ENCODE measurements around the gene BCDIN3D.

The BCDIN3D gene, protein sequence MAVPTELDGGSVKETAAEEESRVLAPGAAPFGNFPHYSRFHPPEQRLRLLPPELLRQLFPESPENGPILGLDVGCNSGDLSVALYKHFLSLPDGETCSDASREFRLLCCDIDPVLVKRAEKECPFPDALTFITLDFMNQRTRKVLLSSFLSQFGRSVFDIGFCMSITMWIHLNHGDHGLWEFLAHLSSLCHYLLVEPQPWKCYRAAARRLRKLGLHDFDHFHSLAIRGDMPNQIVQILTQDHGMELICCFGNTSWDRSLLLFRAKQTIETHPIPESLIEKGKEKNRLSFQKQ

DNA sequence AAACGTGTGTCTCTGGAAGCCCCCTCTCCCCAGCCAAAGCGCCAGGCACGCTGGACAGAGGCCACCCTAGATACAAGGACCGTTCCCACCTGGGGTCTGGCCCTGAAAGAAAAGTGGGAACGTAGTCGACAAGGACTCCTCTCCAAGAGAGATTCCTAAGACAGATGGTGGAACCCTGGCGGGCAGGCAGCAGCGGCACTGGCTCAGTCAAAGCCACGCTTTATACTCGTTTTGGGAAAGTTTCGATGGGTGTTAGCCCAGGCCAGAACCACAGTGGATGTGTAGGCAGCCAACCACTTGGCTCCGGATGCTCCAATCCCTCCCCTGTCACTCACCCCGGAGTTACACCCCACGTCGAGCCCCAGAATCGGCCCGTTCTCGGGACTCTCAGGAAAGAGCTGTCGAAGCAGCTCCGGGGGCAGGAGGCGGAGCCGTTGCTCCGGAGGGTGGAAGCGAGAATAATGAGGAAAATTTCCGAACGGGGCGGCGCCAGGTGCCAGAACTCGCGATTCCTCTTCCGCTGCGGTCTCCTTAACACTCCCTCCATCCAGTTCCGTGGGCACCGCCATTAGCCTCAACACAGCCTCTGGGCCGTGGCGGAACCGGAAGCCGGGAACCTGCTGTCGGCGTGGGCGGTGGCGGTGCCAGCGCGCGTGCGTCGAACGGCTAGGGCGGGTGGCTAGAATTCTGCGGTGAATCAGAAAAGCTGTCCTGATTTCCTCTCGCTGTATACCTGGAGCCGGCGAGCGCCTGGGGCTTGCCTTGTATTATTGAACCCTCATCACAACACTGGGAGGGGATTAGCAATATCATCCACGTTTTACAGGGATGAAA is at the start of gene BCDIN3D:
Gene BCDIN3D (minus strand): TSS at position 588 of the 834 bp plus-strand sequence. CDS start 19 bp downstream, at position 569.
- POLR2A ChIA-PET, result interaction anchor here (0.7 to 3.6 kb wide), 28 partner anchors 9 to 325 kb away, joined by 3 to 18 read pairs (median 4); partner anchors contain the start of genes CERS5, NCKAP5L and TMBIM6
- CTCF ChIA-PET, result interaction anchor here (0.6 to 1.2 kb wide), 6 partner anchors 24 to 663 kb away, joined by 3 to 4 read pairs (median 3); no protein-coding TSS in a partner anchor
- peak; percentile 86 for DNase-seq (ENCODE audit: extremely low spot score)
- TF ChIP-seq SP1 (IDR thresholded peaks at IDR 0.05) (no peak), FOXK2 (IDR thresholded peaks at IDR 0.05) (no peak), L3MBTL2 (conservative IDR thresholded peaks at IDR 0.05) (peak; percentile 81), BHLHE40 (IDR thresholded peaks at IDR 0.05; ENCODE audit: borderline replicate concordance) (no peak), ELF4 (IDR thresholded peaks at IDR 0.05) (peak; percentile 58; the same call in 1 of the 2 replicates), FOXM1 (IDR thresholded peaks at IDR 0.05; ENCODE audit: borderline replicate concordance) (no peak), PKNOX1 (IDR thresholded peaks at IDR 0.05) (peak; percentile 92), TARDBP (IDR thresholded peaks at IDR 0.05) (no peak)

- POLR2A ChIA-PET, result interaction anchor here (2.7 kb wide), 1 partner anchor 49 kb away, joined by 6 read pairs; the partner anchor contains the start of gene BCDIN3D
- TF ChIP-seq SP1 (IDR thresholded peaks at IDR 0.05) (no peak), ELF4 (IDR thresholded peaks at IDR 0.05) (no peak), LEF1 (IDR thresholded peaks at IDR 0.05; ENCODE audit: borderline replicate concordance) (no peak), FOXK2 (IDR thresholded peaks at IDR 0.05) (no peak), TARDBP (IDR thresholded peaks at IDR 0.05) (no peak), CTBP1 (IDR thresholded peaks at IDR 0.05; ENCODE audit: borderline replicate concordance) (no peak), ZNF384 (IDR thresholded peaks at IDR 0.05) (no peak), HDGF (IDR thresholded peaks at IDR 0.05; ENCODE audit: borderline replicate concordance) (no peak), SUZ12 (IDR thresholded peaks at IDR 0.05) (no peak), ARNT (IDR thresholded peaks at IDR 0.05) (no peak), BHLHE40 (IDR thresholded peaks at IDR 0.05; ENCODE audit: borderline replicate concordance) (no peak), PKNOX1 (IDR thresholded peaks at IDR 0.05) (no peak)
- CTCF ChIA-PET, result interaction anchor here (1.0 to 1.7 kb wide), 4 partner anchors 25 to 76 kb away, joined by 3 to 5 read pairs (median 4); no protein-coding TSS in a partner anchor
- no peak for DNase-seq (ENCODE audit: extremely low spot score)
Observed at GRCh38 chr12:49892084-49892731, 49.3 kb upstream of the BCDIN3D start.

DNA sequence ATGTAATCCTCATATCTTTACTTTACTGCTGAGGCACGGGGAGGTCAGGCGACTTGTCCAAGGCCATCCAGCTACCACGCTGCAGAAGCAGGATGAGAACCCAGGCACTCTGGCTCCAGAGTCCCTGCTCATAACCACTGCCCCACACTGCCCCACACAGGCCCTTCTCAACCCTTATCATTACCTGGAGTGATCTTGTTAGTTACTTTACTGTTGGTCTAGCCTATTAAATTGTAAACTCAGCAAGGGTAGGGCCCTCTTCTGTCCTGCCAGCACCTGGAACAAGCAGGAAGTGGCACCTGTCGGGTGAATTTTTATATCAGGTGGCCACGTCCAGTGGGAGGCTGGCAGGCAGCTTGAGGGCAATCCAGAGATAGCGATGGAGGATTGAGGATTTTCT is 48.6 kb upstream of the BCDIN3D start:
- no peak for DNase-seq (ENCODE audit: extremely low spot score)
- CTCF ChIA-PET, result interaction anchor here (0.6 to 1.3 kb wide), 3 partner anchors 24 to 912 kb away, joined by 3 read pairs; no protein-coding TSS in a partner anchor
- TF ChIP-seq BHLHE40 (IDR thresholded peaks at IDR 0.05; ENCODE audit: borderline replicate concordance) (no peak), FOXK2 (IDR thresholded peaks at IDR 0.05) (no peak), CTBP1 (IDR thresholded peaks at IDR 0.05; ENCODE audit: borderline replicate concordance) (no peak), L3MBTL2 (conservative IDR thresholded peaks at IDR 0.05) (no peak), ELF4 (IDR thresholded peaks at IDR 0.05) (no peak), ARNT (IDR thresholded peaks at IDR 0.05) (no peak), ZNF384 (IDR thresholded peaks at IDR 0.05) (no peak), FOXA1 (IDR thresholded peaks at IDR 0.05) (no peak), HDGF (IDR thresholded peaks at IDR 0.05; ENCODE audit: borderline replicate concordance) (no peak), PKNOX1 (IDR thresholded peaks at IDR 0.05) (no peak), SUZ12 (IDR thresholded peaks at IDR 0.05) (no peak), SP1 (IDR thresholded peaks at IDR 0.05) (no peak), TARDBP (IDR thresholded peaks at IDR 0.05) (no peak), LEF1 (IDR thresholded peaks at IDR 0.05; ENCODE audit: borderline replicate concordance) (no peak), FOXM1 (IDR thresholded peaks at IDR 0.05; ENCODE audit: borderline replicate concordance) (no peak), NFRKB (IDR thresholded peaks at IDR 0.05) (no peak)
- POLR2A ChIA-PET, result interaction anchor here (2.7 kb wide), 1 partner anchor 49 kb away, joined by 6 read pairs; the partner anchor contains the start of gene BCDIN3D

DNA sequence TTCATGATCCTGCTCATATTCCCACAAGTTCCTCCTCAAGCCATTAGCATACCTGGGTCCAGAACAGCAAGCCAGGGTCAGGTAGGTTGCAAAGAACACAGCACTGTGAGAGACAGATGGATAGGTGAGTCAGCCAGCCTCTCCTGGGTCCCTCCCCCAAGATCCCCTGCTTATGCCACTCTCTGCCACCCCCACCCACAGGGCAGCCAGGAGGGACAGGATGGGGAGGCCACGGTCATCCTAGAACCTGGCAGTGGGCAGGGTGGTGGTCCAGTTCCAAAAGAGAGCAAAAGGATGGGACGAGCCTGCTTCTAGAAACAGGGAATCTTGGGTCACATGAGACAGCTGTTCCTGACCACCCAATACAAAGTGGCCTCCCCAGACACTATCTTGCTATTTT is 48.1 kb upstream of the BCDIN3D start:
- POLR2A ChIA-PET, result no interaction called here
- CTCF ChIA-PET, result interaction anchor here (2.1 kb wide), 1 partner anchor 55 kb away, joined by 5 read pairs; no protein-coding TSS in a partner anchor
- no peak for DNase-seq (ENCODE audit: extremely low spot score)
- no peak for TF ChIP-seq FOXM1 (IDR thresholded peaks at IDR 0.05; ENCODE audit: borderline replicate concordance)
- TF ChIP-seq CTBP1 (IDR thresholded peaks at IDR 0.05; ENCODE audit: borderline replicate concordance), result no peak
- no peak for TF ChIP-seq NFRKB (IDR thresholded peaks at IDR 0.05)
- no peak for TF ChIP-seq TARDBP (IDR thresholded peaks at IDR 0.05)
- no peak for TF ChIP-seq SUZ12 (IDR thresholded peaks at IDR 0.05)
- TF ChIP-seq HDGF (IDR thresholded peaks at IDR 0.05; ENCODE audit: borderline replicate concordance), result no peak
- TF ChIP-seq ELF4 (IDR thresholded peaks at IDR 0.05), result no peak

DNA sequence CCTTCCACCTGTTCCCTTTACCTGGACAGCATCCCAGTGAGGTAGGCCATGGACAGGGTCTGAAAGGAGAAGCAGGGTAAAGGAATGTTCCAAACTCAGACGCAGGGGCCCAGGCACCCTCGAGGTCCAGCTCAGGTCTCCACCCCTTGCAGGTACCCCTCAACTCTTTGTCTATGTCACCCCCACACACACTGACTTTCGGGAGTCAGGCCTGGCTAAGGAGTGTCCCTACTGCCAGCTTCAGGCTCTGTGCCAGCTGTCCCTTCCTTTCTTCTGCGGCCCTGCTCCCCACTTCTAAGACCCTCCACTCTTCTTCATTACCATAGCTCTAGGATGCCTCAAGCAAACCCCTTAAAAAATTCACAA is 47.2 kb upstream of the BCDIN3D start:
- TF ChIP-seq HDGF (IDR thresholded peaks at IDR 0.05; ENCODE audit: borderline replicate concordance) (no peak), LEF1 (IDR thresholded peaks at IDR 0.05; ENCODE audit: borderline replicate concordance) (no peak), ZNF384 (IDR thresholded peaks at IDR 0.05) (no peak), FOXM1 (IDR thresholded peaks at IDR 0.05; ENCODE audit: borderline replicate concordance) (no peak)
- CTCF ChIA-PET, result interaction anchor here (2.1 kb wide), 1 partner anchor 56 kb away, joined by 5 read pairs; no protein-coding TSS in a partner anchor
- POLR2A ChIA-PET, result no interaction called here
- no peak for DNase-seq (ENCODE audit: extremely low spot score)

Data from HEK293T (cell line).